Measurements from ENCODE around the gene PNMA6E. TPM values are rescaled to one million over a fixed set of nuclear protein-coding genes. Genes with fewer than 3 reads are reported as not detected.

PNMA6E gene
- total RNA-seq, 3 donors from 2014 or later, result not detected

GRCh38 chrX:153382563-153383482 lies 18.3 kb downstream of the PNMA6E start:
- Histone ChIP-seq H3K27me3 (peaks cover 0 to 18% of the 10 kb centered on the region in 2 donors), H3K4me3 (no peak overlapping the region), H3K36me3 (no peaks in the 10 kb centered on the region), H3K4me1 (no peaks in the 10 kb centered on the region), H3K9me3 (peaks cover 0 to 4% of the 10 kb centered on the region in 2 donors), H3K27ac (no peak overlapping the region)
- no peak for TF ChIP-seq CTCF (IDR thresholded peaks at IDR 0.05)
- DNase-seq (ENCODE audit: low spot score in 2 of 2), result no peak
- intact Hi-C loops (cut with DNase I; ENCODE audit: low total_unique reads), result no loop called here

GRCh38 chrX:153381684-153382532 lies 19.2 kb downstream of the PNMA6E start:
- TF ChIP-seq CTCF (IDR thresholded peaks at IDR 0.05) (no peak), POLR2A (IDR thresholded peaks at IDR 0.05) (no peak), POLR2AphosphoS5 (IDR thresholded peaks at IDR 0.05) (no peak)
- Histone ChIP-seq H3K27ac (peak overlapping the region in 1 of 2 donors; percentile 4), H3K4me3 (no peak overlapping the region), H3K4me1 (no peaks in the 10 kb centered on the region), H3K9me3 (peaks cover 8% of the 10 kb centered on the region in 2 donors), H3K27me3 (peaks cover 0 to 14% of the 10 kb centered on the region in 2 donors), H3K36me3 (no peaks in the 10 kb centered on the region)
- intact Hi-C loops (cut with DNase I; ENCODE audit: low total_unique reads), result no loop called here
- no peak for DNase-seq (ENCODE audit: low spot score in 2 of 2)

GRCh38 chrX:153380691-153381090 lies 20.5 kb downstream of the PNMA6E start:
- Histone ChIP-seq H3K36me3 (no peaks in the 10 kb centered on the region), H3K27me3 (peaks cover 0 to 13% of the 10 kb centered on the region in 2 donors)
- no peak for DNase-seq (ENCODE audit: low spot score in 2 of 2)

GRCh38 chrX:153379971-153380581 lies 21.1 kb downstream of the PNMA6E start:
- Histone ChIP-seq H3K27ac (no peak overlapping the region), H3K27me3 (peaks cover 0 to 18% of the 10 kb centered on the region in 2 donors), H3K4me1 (no peaks in the 10 kb centered on the region), H3K36me3 (no peaks in the 10 kb centered on the region), H3K9me3 (peaks cover 12 to 16% of the 10 kb centered on the region in 2 donors), H3K4me3 (no peak overlapping the region)
- TF ChIP-seq CTCF (IDR thresholded peaks at IDR 0.05), result no peak
- TF ChIP-seq POLR2AphosphoS5 (IDR thresholded peaks at IDR 0.05), result no peak
- TF ChIP-seq POLR2A (IDR thresholded peaks at IDR 0.05), result no peak
- no peak for DNase-seq (ENCODE audit: low spot score in 2 of 2)
- intact Hi-C loops (cut with DNase I; ENCODE audit: low total_unique reads), result no loop called here

More at GRCh38 chrX:153380691-153381090, 20.5 kb downstream of the PNMA6E start:
- Histone ChIP-seq H3K9me3 (peaks cover 8 to 16% of the 10 kb centered on the region in 2 donors), H3K4me1 (no peaks in the 10 kb centered on the region), H3K4me3 (no peak overlapping the region), H3K27ac (no peak overlapping the region)
- TF ChIP-seq CTCF (IDR thresholded peaks at IDR 0.05), result no peak
- TF ChIP-seq POLR2AphosphoS5 (IDR thresholded peaks at IDR 0.05), result no peak
- TF ChIP-seq POLR2A (IDR thresholded peaks at IDR 0.05), result no peak
- intact Hi-C loops (cut with DNase I; ENCODE audit: low total_unique reads), result no loop called here
